Adrenal gland (tissue), 12 donors: ENCODE measurements around the gene CBR4. TPM values are rescaled to one million over a fixed set of nuclear protein-coding genes. Genes with fewer than 3 reads are reported as not detected.
A peak's percentile ranks its signal among the peaks of the same experiment; 100 is the strongest.

Source experiments
- DNase-seq, 7 donors: peaks; one replicate each; pipeline ENCODE4 v3.0.0-alpha.2; 2019 to 2020
- H3K27ac ChIP-seq, 5 donors: fragments of 200-600 bp; sonication (generic) in 4 of 5; 1 replicate in 3 of 5; 2 replicates in 2 of 5; pipeline versions ENCODE4 v1.5.1 to v1.8.0; 2016 to 2020; ENCODE audit warnings: mild to moderate bottlenecking in 1 of 5
- H3K27me3 ChIP-seq: fragments of 200-600 bp; 2 replicates; pipeline ENCODE4 v1.8.0; 2021
- H3K36me3 ChIP-seq, 2 donors: fragments of 200-600 bp; replicated peaks in 1 of 2; 1 replicate in 1 of 2; 2 replicates in 1 of 2; pipeline versions ENCODE4 v1.5.1 to v1.8.0; 2018 to 2022
- H3K4me1 ChIP-seq, 2 donors: fragments of 200-600 bp; replicated peaks in 1 of 2; 1 replicate in 1 of 2; 2 replicates in 1 of 2; pipeline versions ENCODE4 v1.5.1 to v1.8.0; 2018 to 2021
- H3K4me3 ChIP-seq, 4 donors: fragments of 200-600 bp; sonication (generic) in 3 of 4; one replicate each; pipeline ENCODE4 v1.5.1; 2016 to 2018
- H3K9me3 ChIP-seq, 3 donors: fragments of 200-600 bp; sonication (generic) in 1 of 3; replicated peaks in 1 of 3; 1 replicate in 2 of 3; 2 replicates in 1 of 3; pipeline versions ENCODE4 v1.5.1 to v1.8.0; 2016 to 2021
- POLR2A ChIP-seq, 2 donors: fragments of 450-650 bp; IDR thresholded peaks; one replicate each; pipeline ENCODE4 v1.6.1; 2017; ENCODE audit warnings: antibody characterized with exemption in 2 of 2, mild to moderate bottlenecking in 2 of 2, moderate library complexity in 1 of 2
- WGBS, 4 donors: extraction: QIAGEN DNeasy Blood & Tissue Kit in 2 of 4; methylation state at CpG; one replicate each; pipeline versions ENCODE4 v1.1.5 to v1.1.7; 2013 to 2017; 5-methylcytosine and 5-hydroxymethylcytosine counted together
- intact Hi-C, 2 donors: fragments of 100-400 bp; cut with DNase I; formaldehyde crosslinking; loops; one replicate each; pipeline versions ENCODE4 v1.14.1 to v1.15.0; 2022 to 2023
- polyA plus RNA-seq, 3 donors: library from polyadenylated mRNA; stranded (reverse); fragments of 200-250 nt in 2 of 3; fragments of 350-450 nt in 1 of 3; fragmentation: Illumina TruSeq in 1 of 3; extraction: RNeasy Lipid Tissue Mini Kit (QIAGEN cat#74804) in 1 of 3; gene quantifications; one replicate each; pipeline ENCODE4 v1.2.3, GENCODE V29; 2013 to 2014
- total RNA-seq, 9 donors: library from RNA; depleted of rRNA in 4 of 9; stranded (reverse); fragments of >200 nt in 4 of 9; fragments of 120-200 nt in 1 of 9; fragmentation: NEBNext Ultra II Directional in 1 of 9; extraction: Animal tissue kit (Norgen Biotek cat#: 25700) in 1 of 9; gene quantifications; one replicate each; pipeline versions ENCODE4 v1.1.0 to v1.2.4, GENCODE V29; 2013 to 2023
- TF ChIP-seq, protein P1 (sequence below), 6 experiments: fragments of 450-650 bp in 4 of 6; fragments of 200-600 bp in 2 of 6; sonication (generic) in 1 of 6; IDR thresholded peaks; 1 replicate in 5 of 6; 2 replicates in 1 of 6; pipeline versions ENCODE4 v1.5.1 to v1.8.0; 2016 to 2021; ENCODE audit warnings: antibody characterized with exemption in 6 of 6, mild to moderate bottlenecking in 2 of 6, moderate library complexity in 1 of 6
- donor health status: healthy with polysubstance abuse.
- donor health status: Bipolar disorder and iron deficiency.
- donor health status: DM: yes; HTN: yes; CAD: no.
- donor health status: DM: no; HTN: no; CAD: no.
- donor health status: DM: no; HTN: no; CAD: no.
- donor health status: DM: yes; HTN: yes; CAD: no.

CBR4 gene
- total and polyA plus RNA-seq, 12 donors = 9.6 to 34.6 (median 20.7) TPM

- no peak overlapping the region for H3K4me3 ChIP-seq
- no peaks in the 10 kb centered on the region for H3K9me3 ChIP-seq
- no peak for DNase-seq
- no peak overlapping the region for H3K27ac ChIP-seq
- TF ChIP-seq, protein P1, sequence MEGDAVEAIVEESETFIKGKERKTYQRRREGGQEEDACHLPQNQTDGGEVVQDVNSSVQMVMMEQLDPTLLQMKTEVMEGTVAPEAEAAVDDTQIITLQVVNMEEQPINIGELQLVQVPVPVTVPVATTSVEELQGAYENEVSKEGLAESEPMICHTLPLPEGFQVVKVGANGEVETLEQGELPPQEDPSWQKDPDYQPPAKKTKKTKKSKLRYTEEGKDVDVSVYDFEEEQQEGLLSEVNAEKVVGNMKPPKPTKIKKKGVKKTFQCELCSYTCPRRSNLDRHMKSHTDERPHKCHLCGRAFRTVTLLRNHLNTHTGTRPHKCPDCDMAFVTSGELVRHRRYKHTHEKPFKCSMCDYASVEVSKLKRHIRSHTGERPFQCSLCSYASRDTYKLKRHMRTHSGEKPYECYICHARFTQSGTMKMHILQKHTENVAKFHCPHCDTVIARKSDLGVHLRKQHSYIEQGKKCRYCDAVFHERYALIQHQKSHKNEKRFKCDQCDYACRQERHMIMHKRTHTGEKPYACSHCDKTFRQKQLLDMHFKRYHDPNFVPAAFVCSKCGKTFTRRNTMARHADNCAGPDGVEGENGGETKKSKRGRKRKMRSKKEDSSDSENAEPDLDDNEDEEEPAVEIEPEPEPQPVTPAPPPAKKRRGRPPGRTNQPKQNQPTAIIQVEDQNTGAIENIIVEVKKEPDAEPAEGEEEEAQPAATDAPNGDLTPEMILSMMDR (IDR thresholded peaks at IDR 0.05) = no peak
- no peak for TF ChIP-seq POLR2A (IDR thresholded peaks at IDR 0.05)
- intact Hi-C loops = no loop called here
- no peaks in the 10 kb centered on the region for H3K36me3 ChIP-seq
- H3K4me1 ChIP-seq = peaks cover 0 to 12% of the 10 kb centered on the region in 2 donors
- no peaks in the 10 kb centered on the region for H3K27me3 ChIP-seq
Observed at GRCh38 chr4:169032194-169032593, 22.1 kb upstream of the CBR4 start.

DNA sequence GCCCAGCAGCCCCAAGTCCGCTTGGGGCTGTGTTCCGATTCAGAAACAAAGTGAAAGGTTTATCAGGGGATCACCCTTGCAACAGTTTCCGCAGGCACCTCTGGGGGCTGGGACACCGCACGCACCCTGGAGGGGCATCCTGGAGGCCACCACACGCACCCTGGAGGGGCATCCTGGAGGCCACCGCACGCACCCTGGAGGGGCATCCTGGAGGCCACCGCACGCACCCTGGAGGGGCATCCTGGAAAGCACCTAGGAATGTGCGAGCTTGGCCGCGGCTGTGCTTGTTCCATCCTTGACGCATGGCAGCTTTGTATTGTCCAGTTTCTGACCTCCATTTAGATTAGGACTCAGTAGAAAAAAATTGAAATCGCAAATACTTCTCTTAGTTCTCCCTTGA, 21.3 kb upstream of the CBR4 start:
- TF ChIP-seq, protein P1 (IDR thresholded peaks at IDR 0.05) = no peak
- TF ChIP-seq POLR2A (IDR thresholded peaks at IDR 0.05) = no peak
- Histone ChIP-seq H3K4me1 (peaks cover 0 to 12% of the 10 kb centered on the region in 2 donors), H3K9me3 (no peaks in the 10 kb centered on the region), H3K36me3 (no peaks in the 10 kb centered on the region), H3K27me3 (no peaks in the 10 kb centered on the region), H3K27ac (no peak overlapping the region), H3K4me3 (no peak overlapping the region)
- WGBS, 4 donors = 94 to 98% (median 96%) methylated on average over 9 to 15 of the region's 15 CpGs
- intact Hi-C loops = no loop called here
- DNase-seq = no peak

- Histone ChIP-seq H3K36me3 (no peaks in the 10 kb centered on the region), H3K4me1 (peaks cover 0 to 12% of the 10 kb centered on the region in 2 donors), H3K27me3 (no peaks in the 10 kb centered on the region), H3K4me3 (peak overlapping the region in 1 of 4 donors; percentile 35), H3K9me3 (no peaks in the 10 kb centered on the region), H3K27ac (no peak overlapping the region)
- intact Hi-C loops = no loop called here
- WGBS, 4 donors = 27 to 41% (median 31%) methylated on average over 6 of the region's 6 CpGs
- TF ChIP-seq, protein P1 (IDR thresholded peaks at IDR 0.05) = no peak
- no peak for TF ChIP-seq POLR2A (IDR thresholded peaks at IDR 0.05)
- DNase-seq = peak in 1 of 7 donors; percentile 5
Observed at GRCh38 chr4:169030562-169030982, 20.5 kb upstream of the CBR4 start.

GRCh38 chr4:169029947-169030346, 19.9 kb upstream of the CBR4 start:
- 59 to 75% (median 68%) methylated on average over 4 of the region's 4 CpGs for WGBS, 4 donors
- TF ChIP-seq, protein P1 (IDR thresholded peaks at IDR 0.05) = no peak
- TF ChIP-seq POLR2A (IDR thresholded peaks at IDR 0.05) = no peak
- intact Hi-C loops = loop anchor here (5.0 to 10.0 kb wide), 3 partner anchors 275 to 455 kb away; no protein-coding TSS in a partner anchor
- DNase-seq = no peak
- Histone ChIP-seq H3K4me3 (no peak overlapping the region), H3K9me3 (no peaks in the 10 kb centered on the region), H3K4me1 (peaks cover 0 to 12% of the 10 kb centered on the region in 2 donors), H3K27ac (no peak overlapping the region), H3K27me3 (no peaks in the 10 kb centered on the region), H3K36me3 (no peaks in the 10 kb centered on the region)
